Kidney (tissue), 14 donors: ENCODE measurements around the gene HOXB2. TPM values are rescaled to one million over a fixed set of nuclear protein-coding genes. Genes with fewer than 3 reads are reported as not detected.

Experiments used
- DNase-seq, 5 donors: peaks; one replicate each; pipeline ENCODE4 v3.0.0-alpha.2; 2013 to 2020
- FAIRE-seq: peaks from 2 replicates; lab custom pipeline; 2012; peaks lifted over from hg19 to GRCh38; lab: Jason Lieb, UNC
- H3K27ac ChIP-seq, 2 donors: one replicate each; pipeline ENCODE4 v1.7.0; 2013; ENCODE audit warnings: low read depth in 2 of 2, low read length in 2 of 2, inconsistent platforms in 1 of 2
- H3K27me3 ChIP-seq: one replicate; pipeline ENCODE4 v1.7.1; 2013; ENCODE audit warnings: low read length, inconsistent platforms; ENCODE audit not compliant: control insufficient read depth, insufficient read depth
- H3K36me3 ChIP-seq, 3 donors: one replicate each; pipeline versions ENCODE4 v1.7.0 to v1.7.1; 2013; ENCODE audit warnings: low read length in 3 of 3, control low read depth in 1 of 3, inconsistent platforms in 1 of 3; ENCODE audit not compliant: insufficient read depth in 3 of 3, control insufficient read depth in 2 of 3
- H3K4me1 ChIP-seq, 3 donors: one replicate each; pipeline versions ENCODE4 v1.7.0 to v1.7.1; 2013; ENCODE audit warnings: low read length in 3 of 3, inconsistent platforms in 1 of 3, low read depth in 1 of 3; ENCODE audit not compliant: control insufficient read depth in 2 of 3, insufficient read depth in 2 of 3
- H3K4me3 ChIP-seq, 3 donors: one replicate each; pipeline versions ENCODE4 v1.7.0 to v1.8.1; 2013; ENCODE audit warnings: low read length in 3 of 3, control low read depth in 1 of 3, inconsistent platforms in 1 of 3
- H3K9ac ChIP-seq, 3 donors: one replicate each; pipeline versions ENCODE4 v1.7.0 to v1.7.1; 2013; ENCODE audit warnings: low read length in 3 of 3, control low read depth in 1 of 3, inconsistent platforms in 1 of 3
- H3K9me3 ChIP-seq, 3 donors: one replicate each; pipeline versions ENCODE4 v1.7.0 to v1.7.1; 2013; ENCODE audit warnings: low read length in 3 of 3, control low read depth in 1 of 3, inconsistent platforms in 1 of 3; ENCODE audit not compliant: control insufficient read depth in 2 of 3, insufficient read depth in 1 of 3
- CTCF ChIP-seq: IDR thresholded peaks from 3 replicates; pipeline ENCODE4 v1.5.1; 2012; ENCODE audit warnings: mild to moderate bottlenecking, moderate library complexity, borderline replicate concordance; ENCODE audit not compliant: insufficient read depth; ENCODE audit errors: extremely low read depth
- intact Hi-C: fragments of 100-400 bp; cut with DNase I; formaldehyde crosslinking; loops from one replicate; pipeline ENCODE4 v1.11.1; 2022
- polyA plus RNA-seq: library from polyadenylated mRNA; stranded (reverse); fragments of 350-450 nt; fragmentation: Illumina TruSeq; extraction: RNeasy Lipid Tissue Mini Kit (QIAGEN cat#74804); gene quantifications from one replicate; pipeline ENCODE4 v1.2.3, GENCODE V29; 2014; ENCODE audit warnings: low read depth, low replicate concordance; ENCODE audit not compliant: insufficient read depth
- total RNA-seq: library from RNA; stranded (reverse); fragmentation: NEBNext Ultra II Directional; extraction: Animal tissue kit (Norgen Biotek cat#: 25700); gene quantifications from one replicate; pipeline ENCODE4 v1.2.1, GENCODE V29; 2021
- donor health status: control.
- donor health status: control.
- donor health status: control.
- donor health status: control.
- donor health status: control.
- donor health status: DM: yes; HTN: yes; CAD: no.
- donor health status: Normal renal cell carcinoma (clear cell type).

HOXB2 gene
- total and polyA plus RNA-seq, 2 donors from 2014 or later = 30.7 to 61.9 TPM

DNA sequence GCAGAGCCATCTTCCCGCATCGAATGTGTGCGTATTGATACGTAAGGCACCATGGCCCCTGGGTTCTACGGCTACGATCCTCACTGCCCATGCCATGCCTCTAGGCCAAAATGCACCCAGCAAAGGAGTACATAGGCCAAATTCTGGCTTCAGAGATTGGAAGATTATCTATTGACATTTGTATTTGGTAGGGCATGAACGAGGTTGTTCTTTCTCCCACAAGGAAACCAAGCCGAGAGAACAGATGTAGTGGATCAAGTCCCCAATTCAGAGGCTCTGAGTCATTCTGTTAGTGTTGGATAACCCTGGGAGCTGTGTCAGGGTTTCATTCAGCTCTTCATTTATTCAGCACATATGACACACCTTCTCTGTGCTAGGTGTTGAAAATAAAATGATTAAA, 50.6 kb downstream of the HOXB2 start:
- Histone ChIP-seq H3K4me3 (no peak overlapping the region), H3K4me1 (peaks cover 7 to 21% (median 9%) of the 10 kb centered on the region in 3 donors), H3K27ac (no peak overlapping the region), H3K9ac (no peak overlapping the region), H3K36me3 (no peaks in the 10 kb centered on the region), H3K9me3 (no peaks in the 10 kb centered on the region), H3K27me3 (no peaks in the 10 kb centered on the region)
- DNase-seq (peak in 1 of 5 donors; percentile 67), FAIRE-seq (no peak)
- TF ChIP-seq CTCF = no peak
- intact Hi-C loops = no loop called here

Other genes starting within 250 kb of the HOXB2 start
- 34.8 TPM for gene SKAP1, start 114.9 kb downstream of the HOXB2 start, total RNA-seq
- gene SKAP1, start 114.9 kb downstream of the HOXB2 start, polyA plus RNA-seq = 42.6 TPM
- gene HOXB1, start 14.1 kb downstream of the HOXB2 start, total RNA-seq = not detected
- gene HOXB1, start 14.1 kb downstream of the HOXB2 start, polyA plus RNA-seq = not detected
- gene HOXB4, start 33.2 kb upstream of the HOXB2 start, total RNA-seq = 22.6 TPM
- 4.4 TPM for gene HOXB4, start 33.2 kb upstream of the HOXB2 start, polyA plus RNA-seq
- gene HOXB3, start 45.1 kb upstream of the HOXB2 start, total RNA-seq = 99.0 TPM
- 12.1 TPM for gene HOXB3, start 45.1 kb upstream of the HOXB2 start, polyA plus RNA-seq
- 27.0 TPM for gene HOXB5, start 48.7 kb upstream of the HOXB2 start, total RNA-seq
- gene HOXB5, start 48.7 kb upstream of the HOXB2 start, polyA plus RNA-seq = 12.3 TPM
- gene HOXB6, start 59.9 kb upstream of the HOXB2 start, total RNA-seq = 90.2 TPM
- gene HOXB6, start 59.9 kb upstream of the HOXB2 start, polyA plus RNA-seq = 44.0 TPM
- gene HOXB7, start 65.9 kb upstream of the HOXB2 start, total RNA-seq = 45.4 TPM
- 49.6 TPM for gene HOXB7, start 65.9 kb upstream of the HOXB2 start, polyA plus RNA-seq
- 48.7 TPM for gene HOXB8, start 70.2 kb upstream of the HOXB2 start, total RNA-seq
- 19.3 TPM for gene HOXB8, start 70.2 kb upstream of the HOXB2 start, polyA plus RNA-seq
- 45.8 TPM for gene HOXB9, start 81.2 kb upstream of the HOXB2 start, total RNA-seq
- 29.2 TPM for gene HOXB9, start 81.2 kb upstream of the HOXB2 start, polyA plus RNA-seq
- not detected for gene PRAC1, start 177.4 kb upstream of the HOXB2 start, total RNA-seq
- gene PRAC1, start 177.4 kb upstream of the HOXB2 start, polyA plus RNA-seq = not detected
- not detected for gene PRAC2, start 178.1 kb upstream of the HOXB2 start, total RNA-seq
- not detected for gene PRAC2, start 178.1 kb upstream of the HOXB2 start, polyA plus RNA-seq
- not detected for gene HOXB13, start 183.6 kb upstream of the HOXB2 start, total RNA-seq
- not detected for gene HOXB13, start 183.6 kb upstream of the HOXB2 start, polyA plus RNA-seq